SU-DHL-6 (cell line): ENCODE results near the gene RBM22.

Experiments used
- CTCF ChIP-seq: fragments of 200-600 bp; sonication (generic); IDR thresholded peaks from one replicate; pipeline ENCODE4 v1.5.1; 2017; ENCODE audit warnings: antibody characterized with exemption, mild to moderate bottlenecking, low read length, moderate library complexity; ENCODE audit not compliant: insufficient read depth, poor library complexity, severe bottlenecking
- EZH2phosphoT487 ChIP-seq: fragments of 200-600 bp; sonication (generic), shearing (Covaris generic); conservative IDR thresholded peaks from 2 replicates; pipeline ENCODE4 v1.6.1; 2018; ENCODE audit warnings: mild to moderate bottlenecking, antibody characterized with exemption, low read length, moderate library complexity, mixed read lengths

- TF ChIP-seq CTCF (no peak), EZH2phosphoT487 (no peak)
Observed at GRCh38 chr5:150648294-150649107, 52.4 kb downstream of the RBM22 start.
